Endothelial cell of umbilical vein (primary cell): Measurements from ENCODE around the gene UEVLD. TPM values are rescaled to one million over a fixed set of nuclear protein-coding genes. Genes with fewer than 3 reads are reported as not detected.

Experiments
- BruUV-seq: library from RNA; stranded (reverse); fragments of 400-500 nt; replicated peaks from 2 replicates; lab custom pipeline; 2021; lab: Mats Ljungman, UMichigan
- CTCF ChIA-PET: fragments of 300-600, 350-600 bp; sonication (Branson Sonifier 250); formaldehyde crosslinking; loops from one replicate; lab custom pipeline; 2021; ENCODE audit warnings: antibody characterized with exemption, inconsistent platforms; lab: Charles Lee
- POLR2A ChIA-PET: fragments of 300-600, 350-600 bp; sonication (Branson Sonifier 250); formaldehyde crosslinking; loops from one replicate; lab custom pipeline; 2021; ENCODE audit warnings: antibody characterized with exemption, inconsistent platforms; lab: Charles Lee
- DNase-seq: peaks from one replicate; pipeline ENCODE4 v3.0.0-alpha.2; 2011; ENCODE audit warnings: low read depth, low spot score
- FAIRE-seq: peaks from 2 replicates; lab custom pipeline; 2011; peaks lifted over from hg19 to GRCh38; lab: Jason Lieb, UNC
- H2AFZ ChIP-seq: 2 replicates; pipeline ENCODE4 v1.6.0; 2012; ENCODE audit warnings: low read depth, low read length, control low read depth, inconsistent platforms
- H3K27ac ChIP-seq: 2 replicates; pipeline ENCODE4 v1.5.1; 2011; ENCODE audit warnings: low read depth, mild to moderate bottlenecking, control low read depth, low read length, moderate library complexity; ENCODE audit not compliant: insufficient read depth
- H3K27me3 ChIP-seq, 2 experiments: 2 replicates each; pipeline versions ENCODE4 v1.6.0 to v1.6.1; 2011; ENCODE audit warnings: low read length in 2 of 2, mixed read lengths in 1 of 2; ENCODE audit not compliant: control insufficient read depth in 2 of 2, insufficient read depth in 2 of 2
- H3K36me3 ChIP-seq, 2 experiments: 2 replicates in 1 of 2; 3 replicates in 1 of 2; pipeline ENCODE4 v1.5.1; 2011; ENCODE audit warnings: low read length in 2 of 2, mild to moderate bottlenecking in 1 of 2, moderate library complexity in 1 of 2; ENCODE audit not compliant: control insufficient read depth in 2 of 2, insufficient read depth in 2 of 2; ENCODE audit errors: extremely low read depth in 1 of 2
- H3K4me1 ChIP-seq: 3 replicates; pipeline ENCODE4 v1.5.1; 2011; ENCODE audit warnings: mild to moderate bottlenecking, low read length; ENCODE audit not compliant: control insufficient read depth, insufficient read depth; ENCODE audit errors: extremely low read depth
- H3K4me2 ChIP-seq: 2 replicates; pipeline ENCODE4 v1.6.1; 2011; ENCODE audit warnings: low read length, control low read depth, mixed read lengths; ENCODE audit not compliant: insufficient read depth
- H3K4me3 ChIP-seq, 3 experiments: fragments of 200-600 bp in 1 of 3; sonication (generic), shearing (Covaris generic) in 1 of 3; replicated peaks in 1 of 3; 2 replicates each; pipeline ENCODE4 v1.5.1; 2011 to 2016; ENCODE audit warnings: control low read depth in 3 of 3, low read length in 3 of 3, mild to moderate bottlenecking in 2 of 3, inconsistent platforms in 1 of 3, low read depth in 1 of 3, moderate library complexity in 1 of 3; ENCODE audit not compliant: insufficient read depth in 1 of 3
- H3K79me2 ChIP-seq: 2 replicates; pipeline ENCODE4 v1.6.0; 2012; ENCODE audit warnings: low read length, inconsistent platforms; ENCODE audit not compliant: control insufficient read depth, insufficient read depth
- H3K9ac ChIP-seq: replicated peaks from 2 replicates; pipeline ENCODE3; 2011; ENCODE audit warnings: low read length, control low read depth; ENCODE audit not compliant: insufficient read depth; ENCODE audit errors: extremely low read depth
- H3K9me1 ChIP-seq: replicated peaks from 3 replicates; pipeline ENCODE4 v1.6.0; 2011; ENCODE audit warnings: mild to moderate bottlenecking, low read length; ENCODE audit not compliant: control insufficient read depth, insufficient read depth; ENCODE audit errors: extremely low read depth
- H3K9me3 ChIP-seq: replicated peaks from 2 replicates; pipeline ENCODE4 v1.5.1; 2012; ENCODE audit warnings: low read length, inconsistent platforms; ENCODE audit not compliant: control insufficient read depth, insufficient read depth
- H4K20me1 ChIP-seq: replicated peaks from 2 replicates; pipeline ENCODE3; 2011; ENCODE audit warnings: mild to moderate bottlenecking, low read length; ENCODE audit not compliant: control insufficient read depth, insufficient read depth; ENCODE audit errors: extremely low read depth
- CTCF ChIP-seq, 2 donors: IDR thresholded peaks; 1 replicate in 1 of 2; 2 replicates in 1 of 2; pipeline ENCODE4 v1.5.1; 2011; ENCODE audit warnings: low read length in 2 of 2, mild to moderate bottlenecking in 2 of 2, moderate library complexity in 2 of 2, control low read depth in 1 of 2, inconsistent platforms in 1 of 2, low read depth in 1 of 2; ENCODE audit not compliant: insufficient read depth in 1 of 2; ENCODE audit errors: extremely low read depth in 1 of 2
- EZH2 ChIP-seq: IDR thresholded peaks from 2 replicates; pipeline ENCODE4 v1.6.1; 2012; ENCODE audit warnings: borderline replicate concordance, low read depth, mild to moderate bottlenecking, moderate library complexity, low read length, inconsistent platforms; ENCODE audit not compliant: severe bottlenecking
- FOS ChIP-seq: IDR thresholded peaks from 2 replicates; pipeline ENCODE4 v1.6.1; 2011; ENCODE audit warnings: mild to moderate bottlenecking, low read length, moderate library complexity, borderline replicate concordance; ENCODE audit not compliant: insufficient read depth
- GATA2 ChIP-seq: IDR thresholded peaks from 2 replicates; pipeline ENCODE4 v1.7.0; 2011; ENCODE audit warnings: low read depth, mild to moderate bottlenecking, moderate library complexity, mixed read lengths, low read length; ENCODE audit not compliant: insufficient read length, insufficient read depth
- JUN ChIP-seq: IDR thresholded peaks from 2 replicates; pipeline ENCODE4 v1.6.1; 2011; ENCODE audit warnings: borderline replicate concordance, low read depth; ENCODE audit not compliant: insufficient read length, insufficient read depth
- MAX ChIP-seq: IDR thresholded peaks from 2 replicates; pipeline ENCODE4 v1.6.1; 2011; ENCODE audit not compliant: insufficient read depth, insufficient read length
- MYC ChIP-seq: IDR thresholded peaks from one replicate; pipeline ENCODE4 v1.6.1; 2011; ENCODE audit warnings: mild to moderate bottlenecking, low read depth, low read length
- POLR2A ChIP-seq: IDR thresholded peaks from 2 replicates; pipeline ENCODE4 v1.6.1; 2012; ENCODE audit warnings: low read depth, mild to moderate bottlenecking, control low read depth, low read length
- dilution Hi-C: fragments of 300-500 bp; cut with MboI; formaldehyde crosslinking; loops from one replicate; pipeline ENCODE4 v1.15.0; 2019; ENCODE audit warnings: low sequenced_read_pairs; ENCODE audit not compliant: extremely low pct_ligation_motif_present
- intact Hi-C: fragments of 100-400 bp; cut with micrococcal nuclease; formaldehyde crosslinking; loops from one replicate; pipeline ENCODE4 v1.10.0; 2022
- polyA plus RNA-seq, 4 experiments: library from polyadenylated mRNA; depleted of rRNA in 3 of 4; stranded (reverse) in 3 of 4; unstranded in 1 of 4; fragments of >200 nt; gene quantifications; 2 replicates each; pipeline versions ENCODE4 v1.2.1 to v1.2.3, GENCODE V29; 2011 to 2012; ENCODE audit warnings: missing spikeins in 1 of 4
- total RNA-seq: library from RNA; stranded (reverse); gene quantifications from 2 replicates; pipeline ENCODE4 v1.2.3, GENCODE V29; 2021

UEVLD gene
- total and polyA plus RNA-seq, 2 donors (not counting 3 experiments of a cell fraction or from before 2014, with no cell fraction given), result 9.2 to 19.1 TPM

- Histone ChIP-seq H3K4me2 (no peak overlapping the region), H3K4me1 (no peaks in the 10 kb centered on the region), H3K9me1 (no peaks in the 10 kb centered on the region), H4K20me1 (no peaks in the 10 kb centered on the region), H2AFZ (no peak overlapping the region), H3K9me3 (no peaks in the 10 kb centered on the region), H3K36me3 (no peaks in the 10 kb centered on the region), H3K27ac (no peak overlapping the region), H3K9ac (no peak overlapping the region), H3K4me3 (no peak overlapping the region), H3K79me2 (no peaks in the 10 kb centered on the region), H3K27me3 (no peaks in the 10 kb centered on the region)
- ChIA-PET CTCF (interaction anchor here (0.6 to 2.8 kb wide), 4 partner anchors 8 to 1314 kb away, joined by 3 to 9 read pairs (median 4); no protein-coding TSS in a partner anchor), POLR2A (no interaction called here)
- DNase-seq (no peak), FAIRE-seq (no peak)
- dilution Hi-C loops, result no loop called here
- TF ChIP-seq EZH2 (no peak), JUN (no peak), MAX (no peak), MYC (no peak), POLR2A (no peak), FOS (no peak), GATA2 (no peak), CTCF (IDR thresholded peaks at IDR 0.05; ENCODE audit: extremely low read depth in 1 of 2, insufficient read depth in 1 of 2, low read depth in 1 of 2, low read length in 2 of 2) (no peak)
- intact Hi-C loops, result no loop called here
- no TSS peak for BruUV-seq
Observed at GRCh38 chr11:18600915-18601569, 12.5 kb upstream of the UEVLD start.
